Peyer's patch (tissue), 4 donors: ENCODE data around the gene IQSEC2.

ENCODE experiments used
- POLR2A ChIP-seq, 2 donors: fragments of 450-650 bp; IDR thresholded peaks; one replicate each; pipeline ENCODE4 v1.5.1; 2017; ENCODE audit warnings: antibody characterized with exemption in 2 of 2, mild to moderate bottlenecking in 2 of 2, moderate library complexity in 2 of 2
- TF ChIP-seq, protein P1 (sequence below), 6 experiments: fragments of 450-650 bp in 4 of 6; fragments of 200-600 bp in 2 of 6; sonication (generic) in 1 of 6; IDR thresholded peaks; one replicate each; pipeline ENCODE4 v1.5.1; 2017 to 2019; ENCODE audit warnings: antibody characterized with exemption in 6 of 6, mild to moderate bottlenecking in 3 of 6, moderate library complexity in 1 of 6

- TF ChIP-seq POLR2A (IDR thresholded peaks at IDR 0.05), result no peak
- TF ChIP-seq, protein P1, sequence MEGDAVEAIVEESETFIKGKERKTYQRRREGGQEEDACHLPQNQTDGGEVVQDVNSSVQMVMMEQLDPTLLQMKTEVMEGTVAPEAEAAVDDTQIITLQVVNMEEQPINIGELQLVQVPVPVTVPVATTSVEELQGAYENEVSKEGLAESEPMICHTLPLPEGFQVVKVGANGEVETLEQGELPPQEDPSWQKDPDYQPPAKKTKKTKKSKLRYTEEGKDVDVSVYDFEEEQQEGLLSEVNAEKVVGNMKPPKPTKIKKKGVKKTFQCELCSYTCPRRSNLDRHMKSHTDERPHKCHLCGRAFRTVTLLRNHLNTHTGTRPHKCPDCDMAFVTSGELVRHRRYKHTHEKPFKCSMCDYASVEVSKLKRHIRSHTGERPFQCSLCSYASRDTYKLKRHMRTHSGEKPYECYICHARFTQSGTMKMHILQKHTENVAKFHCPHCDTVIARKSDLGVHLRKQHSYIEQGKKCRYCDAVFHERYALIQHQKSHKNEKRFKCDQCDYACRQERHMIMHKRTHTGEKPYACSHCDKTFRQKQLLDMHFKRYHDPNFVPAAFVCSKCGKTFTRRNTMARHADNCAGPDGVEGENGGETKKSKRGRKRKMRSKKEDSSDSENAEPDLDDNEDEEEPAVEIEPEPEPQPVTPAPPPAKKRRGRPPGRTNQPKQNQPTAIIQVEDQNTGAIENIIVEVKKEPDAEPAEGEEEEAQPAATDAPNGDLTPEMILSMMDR (IDR thresholded peaks at IDR 0.05), result peak in 2 of 6 experiments; percentile 19 to 35
Measured at GRCh38 chrX:53279296-53280237, 1.8 kb downstream of the IQSEC2 start.
